Measurements from ENCODE around the gene PEPD. TPM values are rescaled to one million over a fixed set of nuclear protein-coding genes. Genes with fewer than 3 reads are reported as not detected.

PEPD gene
- total and polyA plus RNA-seq, 2 of the 4 experiments (the other 2 are of a cell fraction) = 36.7 to 88.4 TPM

- POLR2A ChIA-PET (ENCODE audit: unreplicated experiment) = no interaction called here
- dilution Hi-C loops (cut with HindIII; ENCODE audit: low sequenced_read_pairs, unreplicated experiment) = no loop called here
Measured at GRCh38 chr19:33362508-33363228, 158.9 kb downstream of the PEPD start.

More at GRCh38 chr19:33362508-33363228, 158.9 kb downstream of the PEPD start:
- BruUV-seq (replicated peaks) = no TSS peak
- Histone ChIP-seq H2BK15ac (ENCODE audit: low read depth, low read length) (no peak overlapping the region), H3K14ac (replicated peaks; ENCODE audit: low read depth, low read length) (no peak overlapping the region), H3K18ac (ENCODE audit: low read depth, low read length) (no peak overlapping the region), H3K4me2 (ENCODE audit: low read depth, low read length) (no peak overlapping the region), H3K27me3 (ENCODE audit: control insufficient read depth, insufficient read depth, low read length) (peaks cover 46% of the 10 kb centered on the region), H2BK120ac (ENCODE audit: low read depth, low read length) (no peak overlapping the region), H2AK5ac (ENCODE audit: low read depth, low read length) (no peak overlapping the region), H3K23ac (ENCODE audit: low read depth, low read length) (no peak overlapping the region), H2BK5ac (ENCODE audit: low read depth, low read length, poor library complexity, severe bottlenecking) (no peak overlapping the region), H3K79me1 (ENCODE audit: low read depth in 1 of 2, low read length in 2 of 2) (no peaks in the 10 kb centered on the region), H3K56ac (ENCODE audit: extremely low read depth, insufficient read depth, low read length) (no peak overlapping the region), H4K91ac (ENCODE audit: insufficient read depth, low read depth, low read length) (no peak overlapping the region), H3K4ac (ENCODE audit: low read depth, low read length) (no peak overlapping the region), H3K9ac (ENCODE audit: low read depth, low read length) (no peak overlapping the region), H3K9me1 (ENCODE audit: insufficient read depth, low read length) (no peaks in the 10 kb centered on the region), H3K4me3 (ENCODE audit: insufficient read depth, low read depth, low read length) (no peak overlapping the region), H3K36me3 (ENCODE audit: control insufficient read depth, insufficient read depth, low read length) (no peaks in the 10 kb centered on the region), H2AFZ (replicated peaks; ENCODE audit: low read length, poor library complexity) (no peak overlapping the region), H4K8ac (ENCODE audit: low read depth in 2 of 2, low read length in 2 of 2) (no peak overlapping the region), H3K9me3 (ENCODE audit: control insufficient read depth, insufficient read depth, low read length) (no peaks in the 10 kb centered on the region), H3K4me1 (ENCODE audit: control insufficient read depth, insufficient read depth, low read length) (no peaks in the 10 kb centered on the region), H4K5ac (ENCODE audit: low read depth, low read length) (no peak overlapping the region), H3K27ac (ENCODE audit: insufficient read depth, low read length) (no peak overlapping the region), H2BK20ac (ENCODE audit: low read depth, low read length) (no peak overlapping the region), H2AK9ac (replicated peaks; ENCODE audit: low read depth, low read length, poor library complexity) (no peak overlapping the region), H4K20me1 (ENCODE audit: insufficient read depth, low read length) (no peaks in the 10 kb centered on the region)
- TF ChIP-seq RFX5 (IDR thresholded peaks at IDR 0.05; ENCODE audit: low read depth, low read length) (no peak), CEBPB (IDR thresholded peaks at IDR 0.05; ENCODE audit: low read depth, low read length) (no peak), FOS (IDR thresholded peaks at IDR 0.05; ENCODE audit: low read depth, low read length) (no peak), CHD1 (IDR thresholded peaks at IDR 0.05; ENCODE audit: low read depth, low read length) (no peak), USF2 (IDR thresholded peaks at IDR 0.05; ENCODE audit: low read depth, low read length) (no peak), POLR2A (IDR thresholded peaks at IDR 0.05; ENCODE audit: low read depth, low read length) (no peak), RAD21 (IDR thresholded peaks at IDR 0.05; ENCODE audit: low read length) (no peak), MXI1 (IDR thresholded peaks at IDR 0.05; ENCODE audit: borderline replicate concordance, low read depth, low read length) (no peak), BHLHE40 (IDR thresholded peaks at IDR 0.05; ENCODE audit: low read depth, low read length) (no peak), MAFK (IDR thresholded peaks at IDR 0.05; ENCODE audit: low read depth, low read length) (no peak), RCOR1 (IDR thresholded peaks at IDR 0.05; ENCODE audit: insufficient replicate concordance, low read length) (no peak), CTCF (conservative IDR thresholded peaks at IDR 0.05; ENCODE audit: low read depth, low read length) (no peak), SMC3 (IDR thresholded peaks at IDR 0.05; ENCODE audit: low read depth, low read length) (no peak), ELK1 (IDR thresholded peaks at IDR 0.05; ENCODE audit: borderline replicate concordance, low read depth, low read length) (no peak), MAZ (IDR thresholded peaks at IDR 0.05; ENCODE audit: borderline replicate concordance, low read depth, low read length) (no peak), NFE2L2 (IDR thresholded peaks at IDR 0.05; ENCODE audit: low read depth, low read length) (no peak)
- no CpG with 5 or more reads among the region's 6 CpGs for WGBS, 2 experiments (ENCODE audit: extremely low coverage in 2 of 2, insufficient read length in 1 of 2)
- CTCF ChIA-PET = no interaction called here
- in situ Hi-C loops (cut with MboI; ENCODE audit: low sequenced_read_pairs) = no loop called here
- intact Hi-C loops (cut with micrococcal nuclease) = no loop called here
- DNase-seq (no peak), ATAC-seq (ENCODE audit: low read depth) (no peak)
